OCI-LY3 (cell line): ENCODE measurements around the gene CAPNS1.

Source experiments
- H2AFZ ChIP-seq: fragments of 200-600, 300-600 bp; shearing (Covaris generic); 2 replicates; pipeline ENCODE4 v1.6.0; 2014; ENCODE audit warnings: antibody characterized with exemption, low read depth, low read length
- H3K27ac ChIP-seq: fragments of 200-600, 300-600 bp; sonication (generic); 2 replicates; pipeline ENCODE4 v1.5.1; 2014; ENCODE audit warnings: mild to moderate bottlenecking, low read length, moderate library complexity, mixed read lengths
- H3K27me3 ChIP-seq: fragments of 200-600, 300-600 bp; sonication (generic); 2 replicates; pipeline ENCODE4 v1.6.1; 2014; ENCODE audit warnings: low read depth, low read length, mixed read lengths
- H3K36me3 ChIP-seq: fragments of 200-600, 300-600 bp; sonication (generic); replicated peaks from 2 replicates; pipeline ENCODE3; 2014; ENCODE audit warnings: low read depth, low read length, mixed read lengths
- H3K4me1 ChIP-seq: fragments of 300-600, 200-600 bp; sonication (generic); 2 replicates; pipeline ENCODE4 v1.6.1; 2014; ENCODE audit warnings: low read length, mixed read lengths
- H3K4me2 ChIP-seq: fragments of 200-600, 300-600 bp; sonication (generic); 2 replicates; pipeline ENCODE4 v1.6.1; 2014; ENCODE audit warnings: low read length, mixed read lengths
- H3K4me3 ChIP-seq: fragments of 300-600, 200-600 bp; sonication (generic); 2 replicates; pipeline ENCODE4 v1.5.1; 2014; ENCODE audit warnings: antibody characterized with exemption, mild to moderate bottlenecking, low read length, moderate library complexity
- H3K79me2 ChIP-seq: fragments of 300-600, 200-600 bp; shearing (Covaris generic); 2 replicates; pipeline ENCODE4 v1.6.1; 2014; ENCODE audit warnings: mild to moderate bottlenecking, low read length, mixed read lengths
- H3K9ac ChIP-seq: fragments of 300-600, 200-600 bp; shearing (Covaris generic); 2 replicates; pipeline ENCODE4 v1.6.0; 2014; ENCODE audit warnings: mild to moderate bottlenecking, low read length, moderate library complexity
- H3K9me3 ChIP-seq: fragments of 200-600, 300-600 bp; shearing (Covaris generic); 2 replicates; pipeline ENCODE4 v1.6.1; 2014; ENCODE audit warnings: low read length, mixed read lengths; ENCODE audit not compliant: insufficient read depth
- H4K20me1 ChIP-seq: fragments of 200-600, 300-600 bp; sonication (generic); 2 replicates; pipeline ENCODE4 v1.6.1; 2016; ENCODE audit warnings: low read length, mixed read lengths; ENCODE audit not compliant: insufficient read depth
- CTCF ChIP-seq: fragments of 200-600, 300-600 bp; sonication (generic); IDR thresholded peaks from 2 replicates; pipeline ENCODE4 v1.5.1; 2014; ENCODE audit warnings: antibody characterized with exemption, low read length, low read depth
- EZH2phosphoT487 ChIP-seq: fragments of 200-600 bp; shearing (Covaris generic); IDR thresholded peaks from 2 replicates; pipeline ENCODE4 v1.6.1; 2018; ENCODE audit warnings: antibody characterized with exemption, mixed run types, low read depth

Gene CAPNS1

GRCh38 chr19:36100476-36100875 is 39.4 kb upstream of the CAPNS1 start:
- Histone ChIP-seq H3K4me2 (no peak overlapping the region), H3K4me1 (no peaks in the 10 kb centered on the region), H3K4me3 (no peak overlapping the region), H3K9ac (no peak overlapping the region), H2AFZ (no peak overlapping the region), H3K27me3 (no peaks in the 10 kb centered on the region), H3K27ac (no peak overlapping the region), H4K20me1 (no peaks in the 10 kb centered on the region), H3K79me2 (no peaks in the 10 kb centered on the region), H3K36me3 (peaks cover 37% of the 10 kb centered on the region), H3K9me3 (no peaks in the 10 kb centered on the region)
- TF ChIP-seq CTCF (no peak), EZH2phosphoT487 (no peak)

GRCh38 chr19:36101550-36102327 is 38.1 kb upstream of the CAPNS1 start:
- no peaks in the 10 kb centered on the region for H4K20me1 ChIP-seq
- H3K9ac ChIP-seq: no peak overlapping the region
- TF ChIP-seq CTCF (no peak), EZH2phosphoT487 (no peak)
- H3K9me3 ChIP-seq: no peaks in the 10 kb centered on the region
- H3K4me3 ChIP-seq: no peak overlapping the region
- H3K4me1 ChIP-seq: no peaks in the 10 kb centered on the region
- H2AFZ ChIP-seq: no peak overlapping the region
- H3K27me3 ChIP-seq: no peaks in the 10 kb centered on the region
- H3K4me2 ChIP-seq: no peak overlapping the region
- no peak overlapping the region for H3K27ac ChIP-seq
- H3K36me3 ChIP-seq: peaks cover 46% of the 10 kb centered on the region
- H3K79me2 ChIP-seq: no peaks in the 10 kb centered on the region

- H4K20me1 ChIP-seq: no peaks in the 10 kb centered on the region
- peaks cover 53% of the 10 kb centered on the region for H3K36me3 ChIP-seq
- no peak overlapping the region for H2AFZ ChIP-seq
- H3K4me1 ChIP-seq: no peaks in the 10 kb centered on the region
- no peak overlapping the region for H3K27ac ChIP-seq
- no peak overlapping the region for H3K9ac ChIP-seq
- no peaks in the 10 kb centered on the region for H3K27me3 ChIP-seq
- no peak for TF ChIP-seq CTCF
- TF ChIP-seq EZH2phosphoT487: no peak
- no peak overlapping the region for H3K4me2 ChIP-seq
- no peaks in the 10 kb centered on the region for H3K9me3 ChIP-seq
- H3K4me3 ChIP-seq: no peak overlapping the region
- no peaks in the 10 kb centered on the region for H3K79me2 ChIP-seq
These were observed 36.7 kb upstream of the CAPNS1 start for GRCh38 chr19:36103040-36103626.

GRCh38 chr19:36103842-36104552 is 35.9 kb upstream of the CAPNS1 start:
- Histone ChIP-seq H3K4me2 (no peak overlapping the region), H3K79me2 (no peaks in the 10 kb centered on the region), H3K27ac (no peak overlapping the region), H3K9me3 (no peaks in the 10 kb centered on the region), H3K4me3 (no peak overlapping the region), H3K4me1 (no peaks in the 10 kb centered on the region), H2AFZ (no peak overlapping the region), H3K9ac (no peak overlapping the region), H3K36me3 (peaks cover 58% of the 10 kb centered on the region), H4K20me1 (no peaks in the 10 kb centered on the region), H3K27me3 (no peaks in the 10 kb centered on the region)
- TF ChIP-seq CTCF (no peak), EZH2phosphoT487 (no peak)
